AG04450 (cell line): ENCODE measurements around the gene XXYLT1. TPM values are rescaled to one million over a fixed set of nuclear protein-coding genes. Genes with fewer than 3 reads are reported as not detected.
"Not testable (repeated sequence)": the region's sequence is repeated elsewhere in the genome, so short reads cannot be mapped to it uniquely, and the experiment has no call there.

Experiments
- CTCF ChIA-PET: fragments of 300-600, 350-600 bp; formaldehyde crosslinking; extraction: SDS; loops from one replicate; lab custom pipeline; 2022; ENCODE audit warnings: antibody characterized with exemption, inconsistent platforms; lab: Charles Lee
- POLR2A ChIA-PET: fragments of 350-600 bp; formaldehyde crosslinking; extraction: SDS; loops from one replicate; lab custom pipeline; 2021; ENCODE audit warnings: antibody characterized with exemption, inconsistent platforms; lab: Yijun Ruan, JAX
- DNase-seq: peaks from one replicate; pipeline ENCODE4 v3.0.0-alpha.2; 2011; ENCODE audit warnings: low read depth, low spot score
- H3K27ac ChIP-seq: one replicate; pipeline ENCODE4 v1.5.1; 2012; ENCODE audit warnings: low read depth, low read length, control low read depth
- H3K27me3 ChIP-seq: one replicate; pipeline ENCODE4 v1.6.0; 2012; ENCODE audit warnings: low read length; ENCODE audit not compliant: control insufficient read depth, insufficient read depth
- H3K4me3 ChIP-seq: 2 replicates; pipeline ENCODE4 v1.5.1; 2011; ENCODE audit warnings: mild to moderate bottlenecking, low read depth, low read length, control low read depth
- H3K9me3 ChIP-seq: 2 replicates; pipeline ENCODE4 v1.5.1; 2012; ENCODE audit warnings: low read length; ENCODE audit not compliant: control insufficient read depth, insufficient read depth
- CTCF ChIP-seq: IDR thresholded peaks from 2 replicates; pipeline ENCODE4 v1.5.1; 2011; ENCODE audit warnings: low read depth, low read length, control low read depth, inconsistent platforms
- polyA plus RNA-seq: library from polyadenylated mRNA; depleted of rRNA; stranded (reverse); fragments of >200 nt; gene quantifications from 2 replicates; pipeline ENCODE4 v1.2.3, GENCODE V29; 2011

The XXYLT1 gene
- polyA plus RNA-seq, 1 experiment = 16.5 TPM

- DNase-seq = no peak
- Histone ChIP-seq H3K27ac (no peak overlapping the region), H3K4me3 (no peak overlapping the region), H3K9me3 (no peaks in the 10 kb centered on the region), H3K27me3 (no peaks in the 10 kb centered on the region)
- no peak for TF ChIP-seq CTCF
- ChIA-PET POLR2A (no interaction called here), CTCF (no interaction called here)
These were observed 40.7 kb downstream of the XXYLT1 start for GRCh38 chr3:195230244-195230643.

GRCh38 chr3:195228886-195229285 is 42.1 kb downstream of the XXYLT1 start:
- CTCF ChIA-PET, DNase-seq, H3K9me3 ChIP-seq, H3K27me3 ChIP-seq, H3K27ac ChIP-seq, POLR2A ChIA-PET, H3K4me3 ChIP-seq: not testable (repeated sequence)

GRCh38 chr3:195227871-195228270 is 43.1 kb downstream of the XXYLT1 start:
- ChIA-PET CTCF (interaction anchor here (1.6 to 1.7 kb wide), 2 partner anchors 65 to 545 kb away, joined by 3 to 7 read pairs; no protein-coding TSS in a partner anchor), POLR2A (interaction anchor here (0.6 kb wide), 1 partner anchor 42 kb away, joined by 4 read pairs; no protein-coding TSS in a partner anchor)
- Histone ChIP-seq H3K27me3 (no peaks in the 10 kb centered on the region), H3K27ac (no peak overlapping the region), H3K4me3 (no peak overlapping the region), H3K9me3 (no peaks in the 10 kb centered on the region)
- no peak for DNase-seq
- TF ChIP-seq CTCF = no peak

- POLR2A ChIA-PET = interaction anchor here (0.6 kb wide), 1 partner anchor 41 kb away, joined by 4 read pairs; no protein-coding TSS in a partner anchor
- Histone ChIP-seq H3K9me3 (no peaks in the 10 kb centered on the region), H3K4me3 (no peak overlapping the region), H3K27me3 (no peaks in the 10 kb centered on the region), H3K27ac (no peak overlapping the region)
- TF ChIP-seq CTCF = peak; percentile 57
- DNase-seq = no peak
- CTCF ChIA-PET = interaction anchor here (1.0 to 1.7 kb wide), 6 partner anchors 43 to 555 kb away, joined by 3 to 7 read pairs (median 3); partner anchors contain the start of gene LSG1
These were observed 44.0 kb downstream of the XXYLT1 start for GRCh38 chr3:195226900-195227447.

GRCh38 chr3:195226445-195226844 is 44.5 kb downstream of the XXYLT1 start:
- ChIA-PET CTCF (interaction anchor here (1.0 to 1.7 kb wide), 6 partner anchors 44 to 555 kb away, joined by 3 to 7 read pairs (median 3); partner anchors contain the start of gene LSG1), POLR2A (no interaction called here)
- Histone ChIP-seq H3K27ac (no peak overlapping the region), H3K9me3 (no peaks in the 10 kb centered on the region), H3K27me3 (no peaks in the 10 kb centered on the region), H3K4me3 (no peak overlapping the region)
- no peak for TF ChIP-seq CTCF
- DNase-seq = no peak
